ACHN (cell line): ENCODE data around the gene CLCN7.
"Not testable (repeated sequence)": the region's sequence is repeated elsewhere in the genome, so short reads cannot be mapped to it uniquely, and the experiment has no call there.

Source experiments
- DNase-seq: peaks from one replicate; pipeline ENCODE4 v3.0.0-alpha.2; 2015
- in situ Hi-C: cut with HindIII; loops from 2 replicates; pipeline ENCODE4 v1.10.0; 2017; ENCODE audit warnings: low sequenced_read_pairs, low pct_ligation_motif_present, low pct_unique_long_range_greater_than_20kb

The CLCN7 gene

GRCh38 chr16:1491327-1491726 lies 16.5 kb upstream of the CLCN7 start:
- in situ Hi-C loops = no loop called here
- no peak for DNase-seq

DNA sequence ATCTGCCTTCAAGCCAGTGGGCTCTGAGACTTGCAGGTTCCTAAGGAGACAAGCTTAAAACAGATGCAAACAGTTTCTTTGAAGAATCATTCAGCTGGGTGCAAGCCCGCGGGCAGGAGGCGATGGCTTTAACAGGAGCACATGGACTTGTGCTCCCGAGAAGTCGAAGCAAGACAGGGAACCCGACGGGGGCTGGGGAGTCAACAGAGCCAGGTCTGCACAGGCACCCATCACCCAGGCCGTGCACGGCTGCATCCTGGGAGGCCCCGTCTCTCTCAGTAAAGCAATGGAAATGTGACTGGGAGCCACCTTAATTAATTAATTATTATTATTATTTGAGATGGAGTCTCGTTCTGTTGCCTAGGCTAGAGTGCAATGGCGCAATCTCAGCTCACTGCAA lies 14.2 kb upstream of the CLCN7 start:
- in situ Hi-C loops = loop anchor here (10.0 kb wide), 1 partner anchor 54 kb away; the partner anchor contains the start of gene PERCC1
- DNase-seq = no peak

- in situ Hi-C loops = loop anchor here (10.0 kb wide), 1 partner anchor 54 kb away; the partner anchor contains the start of gene PERCC1
These were observed 13.8 kb upstream of the CLCN7 start, which contains the start of gene PTX4 for GRCh38 chr16:1488619-1489018. Gene PTX4, minus strand, starts transcription at chr16:1488944. Its CDS starts 35 bp downstream, at chr16:1488909.

GRCh38 chr16:1488054-1488601 lies 13.3 kb upstream of the CLCN7 start:
- in situ Hi-C loops = loop anchor here (10.0 kb wide), 1 partner anchor 53 kb away; the partner anchor contains the start of gene PERCC1
- no peak for DNase-seq

More at GRCh38 chr16:1488619-1489018, 13.8 kb upstream of the CLCN7 start, which contains the start of gene PTX4:
- DNase-seq = no peak

GRCh38 chr16:1487395-1488053 lies 12.7 kb upstream of the CLCN7 start:
- DNase-seq = no peak
- in situ Hi-C loops = loop anchor here (10.0 kb wide), 1 partner anchor 53 kb away; the partner anchor contains the start of gene PERCC1

DNA sequence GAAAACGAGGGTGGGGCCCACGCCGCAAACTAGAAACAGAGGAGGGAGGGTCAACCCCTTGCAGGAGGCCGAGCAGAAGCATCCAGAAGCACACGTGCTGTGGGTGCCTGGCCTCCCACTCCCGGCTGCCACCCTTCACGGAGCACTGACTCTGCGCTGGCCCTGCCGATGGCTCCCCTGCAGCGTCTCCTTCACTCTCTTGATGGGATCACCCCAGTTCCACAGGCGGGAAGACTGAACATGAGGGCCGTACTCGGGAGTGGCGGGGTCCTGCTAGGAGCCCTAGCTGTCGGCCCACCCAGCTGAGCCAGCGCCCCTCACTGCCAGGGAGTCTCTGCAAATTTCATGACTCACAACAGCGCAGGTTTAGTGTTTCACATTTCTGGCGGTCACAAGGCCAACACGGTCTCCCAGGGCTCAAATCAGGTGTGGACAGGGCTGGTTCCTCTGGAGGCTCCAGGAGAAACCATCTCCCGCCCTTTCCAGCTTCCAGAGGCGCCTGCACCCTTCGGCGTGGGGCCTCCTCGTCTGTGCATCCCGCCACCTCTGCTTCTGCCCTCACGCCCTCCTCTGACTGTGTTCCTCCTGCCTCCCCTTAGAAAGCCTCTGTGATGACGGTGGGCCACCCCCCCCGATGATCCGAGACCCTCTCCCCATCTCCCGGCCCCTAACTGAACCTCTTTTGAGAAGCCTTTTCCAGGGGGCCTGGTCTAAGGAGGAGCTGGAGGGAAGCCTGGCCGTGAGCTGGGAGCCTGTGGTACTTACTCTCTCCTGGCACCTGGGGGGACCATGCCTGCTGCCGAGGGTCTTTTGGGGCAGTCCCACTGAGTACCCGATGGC lies 11.9 kb upstream of the CLCN7 start:
- no peak for DNase-seq
- in situ Hi-C loops = loop anchor here (10.0 kb wide), 1 partner anchor 52 kb away; the partner anchor contains the start of gene PERCC1

DNA sequence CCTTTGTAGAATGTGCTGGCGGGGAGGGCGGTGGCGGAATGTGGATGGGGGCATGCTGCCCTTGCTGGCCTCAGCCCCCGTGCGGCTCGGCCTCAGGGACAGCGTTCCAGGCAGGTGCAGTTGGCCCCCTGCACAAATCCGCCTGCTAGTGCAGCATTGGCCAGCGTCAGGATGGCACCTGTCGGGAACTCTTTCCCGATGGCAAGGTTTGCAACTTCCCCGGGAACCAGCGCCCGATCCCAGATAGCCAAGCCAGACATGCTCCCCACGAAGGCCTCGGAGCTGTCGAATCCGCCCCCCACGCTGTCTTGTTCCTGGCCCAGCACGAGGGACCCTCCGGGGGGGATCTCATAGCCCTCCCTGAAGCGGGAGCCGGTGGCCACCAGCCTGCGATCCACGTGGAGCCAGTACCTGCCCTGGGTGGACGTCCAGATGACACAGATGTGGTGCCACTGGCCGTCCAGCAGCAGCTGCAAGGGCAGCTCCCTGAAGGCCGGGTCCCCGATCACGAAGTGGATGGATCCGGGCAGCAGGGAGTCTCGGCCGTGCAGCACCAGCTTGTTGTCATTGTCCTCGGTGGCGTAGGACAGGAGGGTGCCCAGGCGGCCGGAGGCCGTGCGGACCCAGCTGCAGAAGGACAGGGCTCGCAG lies 11.1 kb upstream of the CLCN7 start:
- in situ Hi-C loops = loop anchor here (10.0 kb wide), 1 partner anchor 51 kb away; the partner anchor contains the start of gene PERCC1
- no peak for DNase-seq

DNA sequence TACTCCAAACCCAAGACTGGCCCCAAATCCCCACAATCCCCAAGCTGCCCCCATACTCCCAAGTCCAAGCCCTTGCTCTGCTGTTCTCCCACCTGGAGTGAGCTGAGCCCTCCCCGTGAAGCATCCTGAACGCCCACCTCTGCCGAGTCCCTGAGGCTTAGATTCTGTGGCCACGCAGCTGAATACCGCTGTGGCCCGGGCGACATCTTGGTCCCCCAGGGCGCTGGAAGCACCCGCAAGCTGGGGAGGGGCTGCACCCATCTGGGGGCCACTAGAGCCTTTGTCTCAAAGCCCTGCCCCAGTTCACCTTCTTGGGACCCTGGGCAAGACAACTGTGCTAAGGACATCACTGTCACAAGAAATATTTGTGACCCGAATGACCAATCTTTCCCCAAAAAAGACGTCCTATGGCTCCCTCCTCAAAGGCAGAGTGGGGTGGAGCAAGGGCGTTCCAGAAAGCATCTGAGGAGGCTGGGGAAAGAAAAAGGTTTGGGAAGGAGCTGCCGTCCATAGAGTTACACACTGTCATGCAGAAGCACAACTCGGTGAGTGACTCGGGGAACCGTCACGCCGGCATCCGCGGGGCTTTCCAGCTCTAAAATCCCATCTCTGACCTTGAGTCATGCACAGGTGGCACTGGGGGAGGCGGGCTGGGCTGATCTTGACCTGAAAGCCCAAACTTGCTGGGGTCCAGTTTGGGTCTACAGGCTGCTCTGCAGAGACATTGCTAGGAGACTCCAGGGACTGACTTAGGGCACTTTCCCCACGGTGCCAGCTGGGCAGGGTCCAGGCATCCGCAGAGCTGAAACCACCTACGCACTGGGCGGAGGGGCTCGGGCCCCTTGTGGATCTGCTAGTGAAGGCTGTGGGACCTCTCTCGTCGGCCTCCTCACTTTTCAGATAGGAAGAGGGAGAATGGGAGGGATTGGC lies 7.3 kb upstream of the CLCN7 start:
- in situ Hi-C loops = loop anchor here (10.0 kb wide), 1 partner anchor 47 kb away; the partner anchor contains the start of gene PERCC1
- DNase-seq = peak; percentile 79

DNA sequence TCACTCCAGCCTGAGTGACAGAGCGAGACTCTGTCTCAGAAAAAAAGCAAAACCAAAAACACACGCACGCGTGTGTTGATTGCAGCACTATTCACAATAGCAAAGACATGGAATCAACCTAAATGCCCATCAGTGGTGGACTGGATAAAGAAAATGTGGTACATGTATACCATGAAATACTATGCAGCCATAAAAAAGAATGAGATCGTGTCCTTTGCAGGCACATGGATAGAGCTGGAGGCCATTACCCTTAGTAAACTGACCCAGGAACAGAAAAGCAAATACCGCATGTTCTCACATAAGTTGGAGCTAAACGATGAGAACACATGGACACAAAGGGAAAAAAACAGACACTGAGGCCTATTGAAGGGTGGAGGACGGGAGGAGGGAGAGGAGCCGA lies 4.1 kb upstream of the CLCN7 start:
- in situ Hi-C loops, DNase-seq: not testable (repeated sequence)

DNA sequence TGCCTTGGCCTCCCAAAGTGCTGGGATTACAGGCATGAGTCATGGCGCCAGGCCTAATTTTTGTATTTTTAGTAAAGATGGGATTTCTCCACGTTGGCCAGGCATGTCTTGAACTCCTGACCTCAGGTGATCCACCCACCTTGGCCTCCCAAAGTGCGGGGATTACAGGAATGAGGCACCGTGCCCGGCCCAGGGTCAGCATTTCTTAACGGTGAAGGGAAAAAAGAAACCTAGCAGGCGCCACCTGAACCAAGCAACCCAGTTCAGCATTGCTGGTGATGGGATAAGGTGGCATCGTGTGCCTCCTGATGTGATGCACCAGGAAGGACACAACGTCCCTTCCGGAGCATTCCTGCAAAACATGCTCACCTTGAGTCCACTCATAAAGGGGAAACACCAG lies 2.2 kb upstream of the CLCN7 start:
- in situ Hi-C loops = no loop called here
- no peak for DNase-seq

DNA sequence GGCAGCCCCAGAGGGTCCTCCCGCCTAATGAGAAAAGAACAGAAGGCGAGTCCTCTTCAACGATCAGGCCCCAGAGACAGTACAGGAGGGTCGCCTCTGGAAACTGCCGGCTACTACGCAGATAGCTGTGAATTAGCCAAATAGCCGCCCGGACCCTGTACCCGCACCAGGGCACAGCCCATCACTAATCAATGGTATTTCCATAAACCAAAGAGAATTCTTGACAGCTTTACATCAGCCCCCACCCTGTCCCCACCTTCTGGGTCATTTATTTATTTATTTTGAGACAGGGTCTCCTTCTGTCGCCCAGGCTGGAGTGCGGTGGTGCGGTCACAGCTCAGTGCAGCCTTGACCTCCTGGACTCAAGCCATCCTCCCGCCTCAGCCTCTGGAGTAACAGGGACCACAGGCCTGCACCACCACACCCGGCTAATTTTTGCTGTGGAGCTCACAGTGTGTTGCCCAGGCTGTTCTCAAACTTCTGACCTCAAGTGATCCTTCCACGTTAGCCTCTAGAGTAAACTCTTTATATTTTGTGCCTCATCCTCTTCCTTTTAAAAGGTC lies 805 bp upstream of the CLCN7 start:
- in situ Hi-C loops = no loop called here
- no peak for DNase-seq

GRCh38 chr16:1474082-1474795 lies 589 bp downstream of the CLCN7 start:
- DNase-seq = no peak
- in situ Hi-C loops = no loop called here

GRCh38 chr16:1472974-1473373 lies 1.9 kb downstream of the CLCN7 start:
- in situ Hi-C loops = no loop called here
- no peak for DNase-seq

DNA sequence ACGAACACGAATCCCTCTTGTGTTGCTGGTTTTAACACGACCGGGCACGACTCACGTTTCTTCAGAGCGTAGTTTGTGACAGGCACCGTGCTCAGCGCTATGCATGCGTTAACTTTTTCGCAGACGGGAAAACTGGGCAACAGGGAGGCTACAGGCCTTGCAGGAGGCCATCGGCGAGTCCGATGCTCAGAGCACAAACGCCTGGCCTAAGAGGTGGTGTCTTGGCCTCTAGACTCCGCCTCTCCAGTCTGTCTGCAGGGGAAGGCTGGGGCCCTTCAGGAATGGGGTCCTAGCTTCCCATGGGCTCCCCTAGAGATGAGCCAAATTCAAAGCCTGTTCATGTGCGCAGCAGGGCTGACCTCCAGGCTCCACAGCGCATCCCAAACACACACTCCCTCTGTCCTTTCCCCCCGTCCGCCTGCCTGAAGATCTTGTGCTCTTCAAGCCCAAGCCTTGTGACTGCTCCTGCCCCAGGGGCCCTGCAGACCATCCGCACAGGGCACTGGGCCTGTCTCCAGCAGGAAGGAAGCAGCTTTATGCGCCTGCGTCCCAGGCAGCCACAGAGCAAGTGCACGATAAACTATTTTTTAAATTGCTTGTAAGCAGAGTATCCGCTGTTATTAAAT lies 3.1 kb downstream of the CLCN7 start:
- DNase-seq = no peak
- in situ Hi-C loops = no loop called here

DNA sequence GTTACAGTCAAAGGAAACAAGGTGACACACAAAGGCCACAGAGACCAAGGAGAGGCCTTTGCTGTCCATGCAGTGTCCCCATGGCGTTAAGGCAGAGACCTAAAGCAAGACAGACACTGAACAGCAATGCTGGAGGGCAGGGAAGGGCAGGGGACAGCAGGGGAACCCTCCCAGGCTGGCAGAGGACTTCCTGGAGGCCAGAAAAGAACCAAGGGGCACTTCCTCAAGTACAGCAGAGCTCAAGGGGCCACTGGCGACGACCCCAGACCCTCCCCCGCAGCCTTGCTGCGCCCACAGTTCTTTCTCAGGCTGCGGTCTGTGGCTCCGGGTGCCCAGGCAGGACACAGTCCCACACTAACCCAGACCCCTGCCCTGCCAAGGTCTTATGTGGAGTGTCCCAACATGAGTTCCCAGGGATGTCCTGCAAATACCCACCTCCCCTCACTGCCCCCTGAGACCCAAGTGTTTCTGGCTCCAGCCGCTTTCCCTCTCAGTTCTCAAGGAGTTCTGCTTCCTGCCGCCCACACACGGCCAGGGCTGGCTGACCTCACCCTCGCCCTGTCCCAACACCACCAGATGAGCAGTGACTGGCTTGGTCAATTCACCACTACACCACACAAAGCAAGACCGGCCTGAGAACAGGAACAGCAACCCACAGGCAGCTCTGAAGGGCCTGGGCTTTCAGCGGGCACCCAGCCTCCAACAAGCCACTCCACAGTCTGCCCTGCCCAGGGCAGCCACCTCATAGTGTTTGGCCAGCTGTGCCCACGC lies 4.2 kb downstream of the CLCN7 start:
- in situ Hi-C loops = no loop called here
- no peak for DNase-seq
